ENCODE measurements around the gene PTPRA. TPM values are rescaled to one million over a fixed set of nuclear protein-coding genes. Genes with fewer than 3 reads are reported as not detected.

PTPRA gene
- total RNA-seq, 4 donors from 2014 or later = 73.4 to 110 (median 93.1) TPM

DNA sequence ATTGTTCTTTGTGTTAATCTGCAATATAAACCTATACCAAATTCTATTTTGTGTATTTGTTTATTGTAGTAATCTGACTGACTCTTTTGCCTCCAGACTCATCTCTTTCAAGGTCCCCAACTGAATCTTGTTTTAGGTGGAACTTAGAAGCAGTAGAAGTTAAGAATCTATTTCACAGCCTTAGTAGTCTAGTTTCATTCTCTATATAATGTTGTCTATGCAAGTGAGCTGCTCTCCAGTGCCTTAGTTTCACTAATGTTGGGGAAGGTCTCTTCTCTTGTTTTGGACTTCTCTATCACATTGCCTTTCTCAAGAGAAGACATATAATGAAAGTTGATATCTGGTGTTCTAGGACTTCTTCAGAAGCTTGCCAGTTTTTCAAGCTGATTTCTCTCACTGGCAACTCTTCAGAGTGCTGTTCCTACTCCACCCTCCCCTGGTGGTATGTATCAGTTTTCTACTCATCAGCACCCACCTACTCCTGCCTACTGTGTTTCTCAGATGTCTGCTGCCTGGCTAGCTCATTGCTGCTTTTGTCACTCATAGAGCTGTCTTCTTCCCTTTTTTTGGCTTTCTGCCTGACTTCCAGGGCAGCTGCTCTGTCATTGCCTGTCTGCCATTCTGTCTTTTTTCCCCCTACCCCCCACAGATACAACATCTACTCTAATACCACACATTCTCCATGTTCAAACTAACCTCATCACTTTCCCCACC is 82.1 kb downstream of the PTPRA start:
- intact Hi-C loops (cut with DNase I) = no loop called here
- DNase-seq = no peak
- TF ChIP-seq, protein P1, sequence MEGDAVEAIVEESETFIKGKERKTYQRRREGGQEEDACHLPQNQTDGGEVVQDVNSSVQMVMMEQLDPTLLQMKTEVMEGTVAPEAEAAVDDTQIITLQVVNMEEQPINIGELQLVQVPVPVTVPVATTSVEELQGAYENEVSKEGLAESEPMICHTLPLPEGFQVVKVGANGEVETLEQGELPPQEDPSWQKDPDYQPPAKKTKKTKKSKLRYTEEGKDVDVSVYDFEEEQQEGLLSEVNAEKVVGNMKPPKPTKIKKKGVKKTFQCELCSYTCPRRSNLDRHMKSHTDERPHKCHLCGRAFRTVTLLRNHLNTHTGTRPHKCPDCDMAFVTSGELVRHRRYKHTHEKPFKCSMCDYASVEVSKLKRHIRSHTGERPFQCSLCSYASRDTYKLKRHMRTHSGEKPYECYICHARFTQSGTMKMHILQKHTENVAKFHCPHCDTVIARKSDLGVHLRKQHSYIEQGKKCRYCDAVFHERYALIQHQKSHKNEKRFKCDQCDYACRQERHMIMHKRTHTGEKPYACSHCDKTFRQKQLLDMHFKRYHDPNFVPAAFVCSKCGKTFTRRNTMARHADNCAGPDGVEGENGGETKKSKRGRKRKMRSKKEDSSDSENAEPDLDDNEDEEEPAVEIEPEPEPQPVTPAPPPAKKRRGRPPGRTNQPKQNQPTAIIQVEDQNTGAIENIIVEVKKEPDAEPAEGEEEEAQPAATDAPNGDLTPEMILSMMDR (IDR thresholded peaks at IDR 0.05) = no peak
- no peak for TF ChIP-seq POLR2A (IDR thresholded peaks at IDR 0.05)

DNA sequence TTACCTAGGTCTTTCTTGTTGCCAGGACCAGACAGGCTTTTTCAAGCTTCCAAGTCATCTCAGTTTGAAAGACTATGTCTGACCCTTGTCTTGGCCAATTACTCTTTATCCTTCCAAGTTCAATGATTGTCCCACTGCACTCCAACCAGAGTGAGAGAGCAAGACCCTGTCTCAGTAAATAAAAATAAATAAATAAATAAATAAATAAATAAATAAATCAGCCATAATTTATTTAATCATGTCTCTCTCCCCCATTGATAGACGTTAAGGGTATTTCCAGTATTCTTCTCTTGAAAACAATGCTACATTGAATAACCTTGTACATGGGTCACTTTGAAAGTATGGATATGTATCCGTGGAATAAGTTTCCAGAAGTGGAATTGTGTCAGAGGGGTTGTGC is 83.2 kb downstream of the PTPRA start:
- Histone ChIP-seq H3K9me3 (no peaks in the 10 kb centered on the region), H3K4me1 (no peaks in the 10 kb centered on the region), H3K27me3 (no peaks in the 10 kb centered on the region), H3K27ac (no peak overlapping the region), H3K36me3 (no peaks in the 10 kb centered on the region), H3K4me3 (replicated peaks in 1 of 3) (no peak overlapping the region)
- intact Hi-C loops (cut with DNase I) = no loop called here
- DNase-seq = no peak
- whole genome bisulfite sequencing, 2 donors = 96 to 98% methylated on average over 2 of the region's 2 CpGs
- no peak for TF ChIP-seq POLR2A (IDR thresholded peaks at IDR 0.05)
- TF ChIP-seq, protein P1 (IDR thresholded peaks at IDR 0.05) = no peak

More for the DNA sequence above, 82.1 kb downstream of the PTPRA start:
- Histone ChIP-seq H3K4me1 (no peaks in the 10 kb centered on the region), H3K9me3 (no peaks in the 10 kb centered on the region), H3K27ac (no peak overlapping the region), H3K27me3 (no peaks in the 10 kb centered on the region), H3K4me3 (replicated peaks in 1 of 3) (no peak overlapping the region), H3K36me3 (no peaks in the 10 kb centered on the region)

DNA sequence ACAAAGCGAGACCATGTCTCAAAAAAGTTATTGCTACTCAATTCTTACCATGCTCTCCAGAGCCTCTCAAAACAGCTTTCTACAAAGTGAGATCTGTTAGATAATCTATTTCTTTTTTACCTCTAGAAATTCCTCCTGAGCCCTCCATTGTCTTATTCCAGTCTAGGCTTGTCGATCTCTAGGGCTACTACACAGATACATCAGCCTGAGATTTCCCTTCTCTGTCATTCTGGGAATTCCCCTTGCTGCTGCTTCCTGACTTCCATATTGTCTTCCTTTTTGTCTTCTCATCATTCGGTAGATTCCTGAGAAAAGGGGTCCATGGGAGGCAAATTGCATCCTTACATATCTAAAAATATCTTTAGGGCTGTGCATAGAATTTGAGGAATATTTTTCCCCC is 94.6 kb downstream of the PTPRA start:
- intact Hi-C loops (cut with DNase I) = no loop called here
- Histone ChIP-seq H3K4me1 (no peaks in the 10 kb centered on the region), H3K9me3 (no peaks in the 10 kb centered on the region), H3K27ac (no peak overlapping the region), H3K4me3 (replicated peaks in 1 of 3) (no peak overlapping the region), H3K27me3 (no peaks in the 10 kb centered on the region), H3K36me3 (no peaks in the 10 kb centered on the region)
- WGBS, 2 donors = 90 to 93% methylated on average over 3 of the region's 3 CpGs
- DNase-seq = no peak
- TF ChIP-seq, protein P1 (IDR thresholded peaks at IDR 0.05) = no peak
- TF ChIP-seq POLR2A (IDR thresholded peaks at IDR 0.05) = no peak

DNA sequence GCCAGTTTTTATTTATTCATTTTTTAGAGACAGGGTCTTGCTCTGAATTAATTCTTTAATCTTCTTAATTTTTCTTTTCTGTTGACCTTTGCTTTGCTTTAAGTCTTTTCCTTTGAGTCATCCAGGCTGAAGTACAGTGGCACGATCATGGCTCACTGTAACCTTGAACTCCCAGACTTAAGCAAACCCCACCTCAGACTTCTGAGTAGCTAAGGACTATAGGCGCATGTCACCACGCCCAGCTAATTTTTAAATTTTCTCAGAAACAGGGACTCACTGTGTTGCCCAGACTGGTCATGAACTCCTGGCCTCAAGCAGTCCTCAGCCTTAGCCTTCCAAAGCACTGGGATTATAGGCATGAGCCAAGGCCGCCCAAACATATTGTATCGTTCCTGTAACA is 98.8 kb downstream of the PTPRA start:
- H3K4me1 ChIP-seq = no peaks in the 10 kb centered on the region

DNA sequence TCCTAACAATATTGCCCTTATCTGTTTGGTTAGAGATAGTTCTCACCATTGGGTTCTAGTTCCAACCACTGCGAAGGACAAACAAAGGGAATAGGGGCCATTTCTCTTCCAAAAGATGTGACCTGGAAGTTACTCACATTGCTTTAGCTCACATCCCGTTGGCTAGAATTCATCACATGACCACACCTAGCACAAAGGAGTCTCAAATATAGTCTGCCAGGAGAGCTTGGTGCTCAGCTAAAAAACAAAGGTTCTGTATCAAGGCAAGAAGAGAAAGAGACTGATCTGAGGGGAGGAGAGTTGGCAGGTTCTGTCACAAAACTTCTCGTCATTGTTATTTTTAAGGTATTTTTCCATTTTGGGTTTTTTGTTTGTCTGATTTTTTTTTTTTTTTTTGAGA is 100.3 kb downstream of the PTPRA start:
- 95 to 97% methylated on average over 3 of the region's 3 CpGs for WGBS, 2 donors
- Histone ChIP-seq H3K4me1 (no peaks in the 10 kb centered on the region), H3K4me3 (replicated peaks in 1 of 3) (no peak overlapping the region), H3K36me3 (no peaks in the 10 kb centered on the region), H3K27ac (no peak overlapping the region), H3K9me3 (no peaks in the 10 kb centered on the region), H3K27me3 (no peaks in the 10 kb centered on the region)
- DNase-seq = no peak
- TF ChIP-seq, protein P1 (IDR thresholded peaks at IDR 0.05) = no peak
- no peak for TF ChIP-seq POLR2A (IDR thresholded peaks at IDR 0.05)
- intact Hi-C loops (cut with DNase I) = no loop called here

More for the DNA sequence above, 98.8 kb downstream of the PTPRA start:
- 95 to 97% methylated on average over 5 of the region's 5 CpGs for WGBS, 2 donors
- Histone ChIP-seq H3K9me3 (no peaks in the 10 kb centered on the region), H3K4me3 (replicated peaks in 1 of 3) (no peak overlapping the region), H3K27ac (no peak overlapping the region), H3K27me3 (no peaks in the 10 kb centered on the region), H3K36me3 (no peaks in the 10 kb centered on the region)
- intact Hi-C loops (cut with DNase I) = no loop called here
- TF ChIP-seq POLR2A (IDR thresholded peaks at IDR 0.05) = no peak
- TF ChIP-seq, protein P1 (IDR thresholded peaks at IDR 0.05) = no peak
- no peak for DNase-seq

Data from thyroid gland (tissue), 4 donors.